Measurements from ENCODE around the gene SCAF11. TPM values are rescaled to one million over a fixed set of nuclear protein-coding genes. Genes with fewer than 3 reads are reported as not detected.

SCAF11 gene
- total and polyA plus RNA-seq, 2 experiments from 2014 or later: 49.7 to 123 TPM

DNA sequence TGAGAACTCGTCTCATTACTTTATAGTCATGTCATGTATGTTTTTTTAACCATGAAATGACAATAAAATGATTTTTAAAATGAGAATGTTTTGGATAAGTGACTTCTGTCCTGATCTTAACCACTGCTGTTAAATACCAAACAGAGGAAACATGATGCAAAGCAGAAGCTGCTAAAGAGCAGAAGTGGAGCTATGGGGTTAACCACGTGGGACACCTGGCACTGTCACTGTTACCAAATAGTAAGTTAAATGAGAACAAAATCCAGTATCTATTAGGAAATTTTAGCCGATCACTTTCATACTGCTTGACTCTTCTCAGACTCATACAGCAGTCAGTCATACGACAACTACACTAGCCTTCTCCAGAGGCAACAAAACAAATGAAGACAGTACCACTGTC is 82.4 kb downstream of the SCAF11 start:
- Histone ChIP-seq H3K9me2 (replicated peaks; ENCODE audit: insufficient read depth) (no peaks in the 10 kb centered on the region), H3K9me3 (ENCODE audit: low read depth) (no peaks in the 10 kb centered on the region), H4K20me1 (ENCODE audit: insufficient read depth, poor library complexity, severe bottlenecking) (no peaks in the 10 kb centered on the region), H3K27ac (no peak overlapping the region), H3K79me2 (no peaks in the 10 kb centered on the region), H3K4me2 (no peak overlapping the region), H3K4me1 (ENCODE audit: insufficient read depth) (peaks cover 9% of the 10 kb centered on the region), H3K4me3 (no peak overlapping the region), H3K36me3 (replicated peaks; ENCODE audit: insufficient read depth, low read depth) (no peaks in the 10 kb centered on the region), H2AFZ (no peak overlapping the region), H3K27me3 (no peaks in the 10 kb centered on the region)
- no peak for DNase-seq (ENCODE audit: low spot score)
- 83% methylated on average over 4 of the region's 4 CpGs for WGBS (ENCODE audit: low lambda C conversion rate, missing lambda C conversion rate)
- TF ChIP-seq, protein P1, sequence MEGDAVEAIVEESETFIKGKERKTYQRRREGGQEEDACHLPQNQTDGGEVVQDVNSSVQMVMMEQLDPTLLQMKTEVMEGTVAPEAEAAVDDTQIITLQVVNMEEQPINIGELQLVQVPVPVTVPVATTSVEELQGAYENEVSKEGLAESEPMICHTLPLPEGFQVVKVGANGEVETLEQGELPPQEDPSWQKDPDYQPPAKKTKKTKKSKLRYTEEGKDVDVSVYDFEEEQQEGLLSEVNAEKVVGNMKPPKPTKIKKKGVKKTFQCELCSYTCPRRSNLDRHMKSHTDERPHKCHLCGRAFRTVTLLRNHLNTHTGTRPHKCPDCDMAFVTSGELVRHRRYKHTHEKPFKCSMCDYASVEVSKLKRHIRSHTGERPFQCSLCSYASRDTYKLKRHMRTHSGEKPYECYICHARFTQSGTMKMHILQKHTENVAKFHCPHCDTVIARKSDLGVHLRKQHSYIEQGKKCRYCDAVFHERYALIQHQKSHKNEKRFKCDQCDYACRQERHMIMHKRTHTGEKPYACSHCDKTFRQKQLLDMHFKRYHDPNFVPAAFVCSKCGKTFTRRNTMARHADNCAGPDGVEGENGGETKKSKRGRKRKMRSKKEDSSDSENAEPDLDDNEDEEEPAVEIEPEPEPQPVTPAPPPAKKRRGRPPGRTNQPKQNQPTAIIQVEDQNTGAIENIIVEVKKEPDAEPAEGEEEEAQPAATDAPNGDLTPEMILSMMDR (IDR thresholded peaks at IDR 0.05; ENCODE audit: poor library complexity): no peak
- TF ChIP-seq EZH2 (IDR thresholded peaks at IDR 0.05; ENCODE audit: borderline replicate concordance) (no peak), EZH2phosphoT487 (IDR thresholded peaks at IDR 0.05; ENCODE audit: low read depth, severe bottlenecking, unreplicated experiment) (no peak)

DNA sequence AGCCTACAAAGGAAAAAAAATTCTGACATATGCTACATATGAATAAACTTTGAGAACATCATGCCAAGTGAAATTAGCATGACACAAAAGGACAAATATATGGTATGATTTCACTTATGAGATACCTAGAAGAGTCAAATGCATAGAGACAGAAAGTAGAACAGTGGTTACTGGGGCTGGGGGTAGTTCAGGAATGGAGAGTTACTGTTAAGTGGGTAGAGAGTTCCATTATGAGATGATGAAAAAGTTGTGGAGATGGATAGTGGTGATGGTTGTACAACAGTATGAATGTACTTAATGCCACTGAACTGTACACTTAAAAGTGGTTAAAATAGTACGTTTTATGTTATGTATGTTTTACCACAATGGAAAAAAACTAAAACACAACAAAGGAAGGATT is 92.3 kb downstream of the SCAF11 start:
- DNase-seq (ENCODE audit: low spot score): no peak
- Histone ChIP-seq H3K27ac (no peak overlapping the region), H3K9me3 (ENCODE audit: low read depth) (no peaks in the 10 kb centered on the region), H3K36me3 (replicated peaks; ENCODE audit: insufficient read depth, low read depth) (no peaks in the 10 kb centered on the region), H3K9me2 (replicated peaks; ENCODE audit: insufficient read depth) (no peaks in the 10 kb centered on the region), H4K20me1 (ENCODE audit: insufficient read depth, poor library complexity, severe bottlenecking) (no peaks in the 10 kb centered on the region), H3K4me2 (no peak overlapping the region), H2AFZ (no peak overlapping the region), H3K4me3 (no peak overlapping the region), H3K79me2 (no peaks in the 10 kb centered on the region), H3K27me3 (no peaks in the 10 kb centered on the region), H3K4me1 (ENCODE audit: insufficient read depth) (no peaks in the 10 kb centered on the region)
- WGBS (ENCODE audit: low lambda C conversion rate, missing lambda C conversion rate): 100% methylated on average over 1 of the region's 1 CpG
- TF ChIP-seq, protein P1 (IDR thresholded peaks at IDR 0.05; ENCODE audit: poor library complexity): no peak
- no peak for TF ChIP-seq EZH2phosphoT487 (IDR thresholded peaks at IDR 0.05; ENCODE audit: low read depth, severe bottlenecking, unreplicated experiment)
- TF ChIP-seq EZH2 (IDR thresholded peaks at IDR 0.05; ENCODE audit: borderline replicate concordance): no peak

DNA sequence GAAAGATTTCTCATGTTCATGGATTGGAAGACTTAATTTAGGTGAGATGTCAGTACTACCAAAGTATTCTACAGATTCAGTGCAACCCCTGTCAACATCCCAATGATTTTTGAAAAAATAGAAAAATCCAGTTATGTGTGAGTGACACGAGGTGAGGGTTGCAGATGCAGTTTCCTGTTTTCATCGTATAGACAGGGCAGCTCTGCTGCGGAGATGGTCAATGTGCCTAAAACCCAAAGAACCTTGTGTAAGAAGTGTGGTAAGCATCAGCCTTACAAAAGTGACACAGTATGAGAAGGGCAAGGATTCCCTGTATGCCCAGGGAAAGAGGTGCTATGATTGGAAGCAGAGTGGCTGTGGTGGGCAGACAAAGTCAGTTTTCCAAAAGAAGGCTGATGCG is 94.4 kb downstream of the SCAF11 start:
- H3K27ac ChIP-seq: no peak overlapping the region
- no peaks in the 10 kb centered on the region for H3K4me1 ChIP-seq (ENCODE audit: insufficient read depth)
- 99% methylated on average over 4 of the region's 4 CpGs for WGBS (ENCODE audit: low lambda C conversion rate, missing lambda C conversion rate)
- H3K4me3 ChIP-seq: no peak overlapping the region
- no peaks in the 10 kb centered on the region for H4K20me1 ChIP-seq (ENCODE audit: insufficient read depth, poor library complexity, severe bottlenecking)
- H3K4me2 ChIP-seq: no peak overlapping the region
- H3K36me3 ChIP-seq (replicated peaks; ENCODE audit: insufficient read depth, low read depth): no peaks in the 10 kb centered on the region
- H3K9me2 ChIP-seq (replicated peaks; ENCODE audit: insufficient read depth): no peaks in the 10 kb centered on the region
- TF ChIP-seq, protein P1 (IDR thresholded peaks at IDR 0.05; ENCODE audit: poor library complexity): no peak
- no peak for TF ChIP-seq EZH2phosphoT487 (IDR thresholded peaks at IDR 0.05; ENCODE audit: low read depth, severe bottlenecking, unreplicated experiment)
- TF ChIP-seq EZH2 (IDR thresholded peaks at IDR 0.05; ENCODE audit: borderline replicate concordance): no peak
- H3K79me2 ChIP-seq: no peaks in the 10 kb centered on the region
- H3K27me3 ChIP-seq: no peaks in the 10 kb centered on the region
- DNase-seq (ENCODE audit: low spot score): no peak
- H3K9me3 ChIP-seq (ENCODE audit: low read depth): no peaks in the 10 kb centered on the region
- H2AFZ ChIP-seq: no peak overlapping the region

DNA sequence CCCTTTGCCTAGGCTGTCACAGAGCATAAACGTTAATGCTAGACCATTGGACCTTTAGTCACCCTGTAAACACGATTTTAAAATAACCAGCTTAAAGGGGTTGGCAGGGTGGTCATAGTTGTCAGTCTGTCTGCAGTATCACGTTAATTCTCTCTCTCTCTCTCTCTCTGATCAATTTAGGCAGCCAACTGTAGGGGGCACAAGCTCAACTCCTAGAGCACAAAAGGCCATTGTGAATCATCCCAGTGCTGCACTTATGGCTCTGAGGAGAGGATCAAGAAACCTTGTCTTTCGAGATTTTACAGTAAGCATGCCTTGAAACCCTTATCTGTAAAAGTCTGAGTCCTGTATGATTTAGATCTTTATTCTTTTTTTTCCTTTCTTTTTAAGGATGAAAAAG is 97.1 kb downstream of the SCAF11 start:
- Histone ChIP-seq H3K79me2 (no peaks in the 10 kb centered on the region), H3K27ac (no peak overlapping the region), H3K36me3 (replicated peaks; ENCODE audit: insufficient read depth, low read depth) (no peaks in the 10 kb centered on the region), H3K9me2 (replicated peaks; ENCODE audit: insufficient read depth) (no peaks in the 10 kb centered on the region), H3K4me1 (ENCODE audit: insufficient read depth) (no peaks in the 10 kb centered on the region), H2AFZ (no peak overlapping the region), H3K27me3 (no peaks in the 10 kb centered on the region), H3K9me3 (ENCODE audit: low read depth) (no peaks in the 10 kb centered on the region), H4K20me1 (ENCODE audit: insufficient read depth, poor library complexity, severe bottlenecking) (no peaks in the 10 kb centered on the region), H3K4me2 (no peak overlapping the region), H3K4me3 (no peak overlapping the region)
- no peak for DNase-seq (ENCODE audit: low spot score)
- TF ChIP-seq, protein P1 (IDR thresholded peaks at IDR 0.05; ENCODE audit: poor library complexity): no peak
- TF ChIP-seq EZH2 (IDR thresholded peaks at IDR 0.05; ENCODE audit: borderline replicate concordance) (no peak), EZH2phosphoT487 (IDR thresholded peaks at IDR 0.05; ENCODE audit: low read depth, severe bottlenecking, unreplicated experiment) (no peak)
- WGBS (ENCODE audit: low lambda C conversion rate, missing lambda C conversion rate): 70% methylated on average over 4 of the region's 4 CpGs

Data from hepatocyte (in vitro differentiated cells).